NCI-H1417 (cell line): ENCODE measurements around the gene FAS.
A peak's percentile ranks its signal among the peaks of the same experiment; 100 is the strongest.

Experiments
- DNase-seq, 3 experiments: peaks; one replicate each; lab custom pipeline; 2025; lab: John Stamatoyannopoulos, UW

Gene FAS

DNA sequence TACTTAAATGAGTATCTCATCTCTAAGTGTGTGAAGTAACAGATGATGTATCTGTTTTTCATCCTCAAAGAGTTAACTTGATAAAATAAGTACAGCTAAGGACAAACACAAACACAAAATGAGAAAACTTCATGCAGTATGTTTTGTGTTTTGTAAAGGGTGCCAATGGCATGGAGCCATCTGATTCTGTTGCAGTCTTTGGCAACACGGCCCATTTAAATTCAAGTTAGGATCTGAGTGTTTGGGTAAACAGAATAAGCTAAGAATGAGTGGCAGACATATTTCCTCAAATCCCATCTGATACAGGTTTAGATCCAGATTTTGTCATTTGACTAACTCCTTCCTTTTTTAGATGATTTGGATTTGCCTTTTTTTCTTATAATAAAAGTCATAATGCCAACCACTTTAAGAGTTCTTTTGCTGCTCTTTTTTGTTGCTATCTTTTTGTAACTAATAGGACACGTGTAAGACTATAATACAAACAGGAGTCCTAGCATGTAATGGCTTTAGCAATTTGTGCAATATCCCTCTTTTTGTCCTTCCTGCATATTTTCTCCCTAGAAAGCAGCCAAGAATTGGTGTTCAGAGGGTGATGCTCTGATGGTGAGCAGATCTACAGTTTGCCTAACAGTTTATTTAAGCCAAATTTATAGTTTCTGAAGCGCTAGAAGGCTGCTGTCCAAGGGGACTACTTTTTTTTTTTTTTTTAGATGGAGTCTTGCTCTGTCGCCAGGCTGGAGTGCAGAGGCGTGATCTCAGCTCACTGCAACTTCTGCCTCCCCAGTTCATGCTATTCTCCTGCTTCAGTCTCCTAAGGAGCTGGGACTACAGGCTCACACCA is 19.2 kb upstream of the FAS start:
- peak in 1 of 3 experiments; percentile 33 for DNase-seq

DNA sequence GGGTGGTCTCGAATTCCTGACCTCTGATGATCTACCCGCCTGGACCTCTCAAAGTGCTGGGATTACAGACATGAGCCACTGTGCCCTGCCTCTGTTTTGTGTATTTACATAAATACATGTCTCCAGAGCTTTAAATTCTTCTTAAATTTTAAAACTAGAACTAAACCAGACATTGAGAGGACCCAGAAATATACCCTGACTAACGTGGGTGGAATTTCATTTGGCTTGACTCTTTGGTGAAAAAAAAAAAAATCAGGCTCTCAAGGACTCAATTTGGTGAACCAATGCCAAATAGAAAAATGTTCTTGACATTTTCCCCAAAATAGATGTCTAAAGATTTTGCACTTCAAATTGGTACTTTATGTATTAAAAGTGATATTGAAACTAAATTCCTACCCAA is 16.6 kb upstream of the FAS start:
- no peak for DNase-seq

DNA sequence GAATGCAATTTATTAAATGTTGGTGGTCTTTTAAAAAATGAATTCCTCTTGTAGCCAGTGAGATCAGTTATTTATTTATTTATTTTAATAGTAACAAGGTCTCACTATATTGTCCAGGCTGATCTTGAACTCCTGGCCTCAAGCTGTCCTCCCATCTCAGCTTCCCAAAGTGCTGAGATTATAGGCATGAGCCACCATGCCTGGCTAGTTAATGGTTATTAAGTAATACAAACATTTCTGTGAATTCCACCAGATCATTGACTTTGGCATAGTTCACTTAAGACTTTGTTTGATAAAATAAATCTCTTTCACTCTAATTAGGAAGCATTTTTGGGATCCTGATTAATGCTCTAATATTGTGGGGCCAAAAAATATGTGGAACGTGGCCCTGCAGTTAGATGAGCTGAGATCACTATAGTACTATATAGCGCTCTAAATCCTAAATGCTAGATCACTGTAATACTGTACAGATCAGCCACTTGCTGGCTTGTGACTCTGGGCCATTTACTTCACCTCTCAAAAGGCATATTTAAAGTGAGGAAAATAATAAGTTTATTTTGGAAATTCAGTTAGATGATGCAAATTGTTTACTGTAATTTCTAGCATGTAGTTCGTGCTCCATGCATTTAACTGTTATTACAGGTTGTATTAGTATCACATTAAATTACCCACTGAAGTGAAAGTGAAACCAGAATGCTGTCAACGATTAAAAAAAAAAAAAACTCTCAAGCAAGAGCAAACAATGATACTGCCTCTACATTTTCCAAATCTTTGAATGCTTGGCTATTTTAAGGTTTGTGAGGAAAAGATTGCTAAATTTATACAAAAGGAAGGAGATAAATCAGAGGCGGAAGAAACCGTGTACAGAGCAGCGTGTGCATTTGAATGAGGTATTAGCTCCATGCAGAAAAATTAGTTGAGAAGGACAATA is 15.9 kb upstream of the FAS start:
- DNase-seq = no peak

DNA sequence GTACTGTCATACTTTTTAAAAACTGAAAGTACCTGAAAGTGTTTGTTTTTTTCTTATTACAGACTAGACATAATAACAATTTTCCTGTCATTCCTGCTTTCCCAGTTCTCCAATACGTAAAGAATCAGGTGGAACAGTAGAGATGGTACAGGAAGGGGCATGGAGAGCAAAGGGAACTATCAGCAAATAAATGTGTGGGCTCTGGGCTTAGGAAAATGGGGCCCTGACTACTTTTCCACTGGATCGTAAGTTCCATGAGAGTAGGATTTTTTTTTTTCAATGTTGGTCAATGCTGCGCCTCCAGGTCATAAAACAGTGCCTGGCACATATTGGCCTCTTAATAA is 15.2 kb upstream of the FAS start:
- DNase-seq = no peak

DNA sequence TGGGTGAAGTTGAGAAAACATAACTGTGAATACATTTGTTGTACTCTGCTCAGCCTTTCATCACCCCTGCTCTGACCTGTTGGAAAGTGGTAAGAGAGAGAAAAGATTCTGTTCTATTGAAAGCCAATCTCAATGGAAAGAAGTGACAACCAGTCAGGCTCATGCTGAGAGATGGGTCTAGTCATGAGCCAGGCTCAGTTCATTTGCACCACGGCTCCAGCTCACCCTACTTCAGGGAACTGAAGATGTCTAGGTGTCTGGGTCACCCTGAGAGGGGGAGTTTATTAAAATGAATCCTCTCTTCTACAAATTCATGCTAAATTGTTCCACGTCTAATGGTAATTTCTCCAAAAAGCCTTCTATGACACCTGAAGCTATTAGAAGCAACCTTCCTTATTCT is 12.1 kb upstream of the FAS start:
- no peak for DNase-seq

DNA sequence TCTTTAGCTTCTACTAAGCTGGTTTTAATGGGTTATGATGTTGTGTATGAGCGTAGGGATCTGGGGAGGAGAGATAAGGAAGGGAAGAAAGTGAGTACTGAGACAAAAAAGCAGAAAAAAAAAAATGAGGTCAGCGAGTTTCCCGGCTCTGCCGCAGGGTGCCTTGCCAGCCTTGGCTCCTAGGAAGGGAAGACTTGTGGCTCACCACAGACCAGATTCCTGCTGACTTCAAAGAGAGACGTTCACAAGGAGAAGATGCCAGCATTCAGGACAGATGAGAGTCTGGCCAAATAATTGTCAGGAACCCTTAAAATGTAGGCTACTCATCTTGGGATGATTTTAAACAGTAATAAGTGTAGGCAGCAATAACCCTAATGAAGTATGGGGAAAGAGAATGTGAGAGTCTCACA is 11.4 kb upstream of the FAS start:
- no peak for DNase-seq

DNA sequence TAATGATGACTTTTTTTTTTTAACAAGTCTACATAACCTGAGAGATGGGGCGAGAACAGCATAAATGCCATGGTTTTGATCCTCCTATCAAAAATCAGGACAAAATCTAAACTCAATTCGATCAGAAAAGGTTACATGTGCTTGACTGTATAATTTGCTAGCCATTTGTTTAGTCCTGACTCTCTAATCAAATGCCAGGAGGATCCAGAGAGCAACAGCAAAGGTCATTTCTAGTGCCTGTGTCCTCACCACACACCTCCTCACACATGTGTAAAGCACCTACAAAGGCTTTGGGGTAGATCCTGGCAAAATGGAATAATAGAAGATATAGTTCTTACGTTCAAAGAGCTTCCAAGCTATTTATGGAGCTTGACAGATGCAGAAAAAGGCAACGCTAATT is 11.0 kb upstream of the FAS start:
- no peak for DNase-seq

DNA sequence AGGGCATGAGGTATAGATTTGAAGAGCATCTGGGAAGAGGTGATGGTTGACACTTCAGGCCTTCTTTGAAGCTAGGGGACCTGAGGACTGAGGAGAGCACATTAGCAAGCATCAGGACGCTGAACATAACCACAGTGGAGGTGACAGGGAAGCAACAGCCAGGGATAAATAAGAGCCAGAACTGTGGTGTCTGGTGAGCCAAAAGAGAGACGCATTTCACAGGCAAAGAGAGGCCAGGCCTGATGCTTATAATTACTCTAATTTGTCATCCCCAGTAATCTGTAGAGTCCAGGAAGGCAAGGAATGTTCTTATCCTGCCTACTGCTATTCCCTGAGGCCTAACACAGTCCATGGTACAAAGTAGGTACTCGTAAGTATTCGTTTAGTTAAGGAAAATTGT is 10.4 kb upstream of the FAS start:
- DNase-seq = no peak

DNA sequence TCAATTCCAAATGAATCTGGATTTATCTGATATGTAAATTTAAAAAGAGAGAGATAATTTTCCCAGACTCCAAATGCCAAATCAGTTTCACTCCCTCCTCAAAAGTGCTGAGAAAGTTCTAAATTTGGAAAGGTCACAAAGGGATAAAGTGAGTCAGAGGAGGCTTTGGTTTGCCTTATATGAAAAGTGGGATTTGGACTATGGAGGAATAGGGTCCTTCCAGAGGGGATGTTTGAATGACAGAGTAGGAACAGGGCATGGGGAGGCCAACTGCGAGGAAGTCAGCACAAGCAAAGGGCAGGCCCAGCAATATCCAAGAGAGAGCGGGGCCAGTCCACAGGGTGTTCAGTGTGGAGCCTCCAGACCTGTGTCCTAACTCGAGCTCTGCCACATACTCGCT is 9.8 kb upstream of the FAS start:
- no peak for DNase-seq

DNA sequence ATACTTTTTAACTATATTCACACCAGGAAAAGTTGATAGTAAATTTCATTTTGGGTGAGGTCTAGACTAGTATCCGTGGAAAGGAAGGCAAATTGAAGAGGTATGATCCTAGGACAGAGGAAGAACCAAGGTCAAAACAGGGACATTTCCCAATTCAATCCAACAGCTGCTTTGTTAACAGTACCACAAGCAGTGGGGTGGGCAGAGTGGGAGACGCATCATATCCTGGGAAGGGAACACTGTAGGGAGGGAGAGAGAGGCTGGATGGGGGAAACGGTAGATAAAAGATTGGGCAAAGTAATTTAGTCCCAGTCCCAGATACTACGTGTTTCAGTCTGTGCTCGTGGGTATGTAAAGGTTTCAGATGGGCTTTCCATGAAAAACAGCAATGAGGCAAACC is 9.2 kb upstream of the FAS start:
- DNase-seq = no peak

DNA sequence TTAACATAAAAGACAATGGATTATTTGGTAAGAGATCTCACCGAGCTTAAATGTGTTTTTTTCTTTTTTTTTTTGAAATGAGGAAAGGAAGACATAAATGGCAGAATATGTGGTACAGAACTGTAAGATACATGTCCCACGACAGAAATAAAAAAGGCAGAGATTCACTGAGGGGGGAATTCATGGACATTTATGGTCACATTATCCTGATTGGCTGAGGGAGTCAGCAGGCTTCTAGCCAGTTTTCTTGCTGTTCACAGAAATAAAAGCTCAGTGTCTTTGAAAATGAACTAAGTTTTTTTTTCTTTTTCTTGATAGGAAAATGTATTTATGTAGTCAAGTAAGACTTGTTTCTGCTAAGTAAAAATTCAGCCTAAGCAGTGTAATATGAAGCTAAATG is 8.2 kb upstream of the FAS start:
- DNase-seq = no peak

DNA sequence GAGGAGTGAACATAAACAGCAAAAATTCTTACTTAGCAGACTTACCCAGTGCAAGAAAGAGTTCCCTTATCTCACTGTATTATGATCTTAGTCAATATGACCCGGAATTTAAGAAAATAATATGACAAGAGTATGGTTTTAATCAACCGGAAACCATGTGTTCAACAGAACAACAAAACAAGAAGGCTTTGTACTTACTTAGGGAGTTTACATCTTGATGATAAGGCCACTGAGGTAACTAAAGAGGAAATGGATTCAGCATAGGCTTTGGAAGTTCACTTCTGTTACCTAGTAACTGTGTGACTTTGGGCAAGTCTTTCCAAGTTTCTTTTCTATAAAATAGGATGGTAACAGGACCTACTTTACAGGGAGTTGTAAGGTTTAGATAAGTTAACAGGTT is 7.4 kb upstream of the FAS start:
- DNase-seq = no peak

DNA sequence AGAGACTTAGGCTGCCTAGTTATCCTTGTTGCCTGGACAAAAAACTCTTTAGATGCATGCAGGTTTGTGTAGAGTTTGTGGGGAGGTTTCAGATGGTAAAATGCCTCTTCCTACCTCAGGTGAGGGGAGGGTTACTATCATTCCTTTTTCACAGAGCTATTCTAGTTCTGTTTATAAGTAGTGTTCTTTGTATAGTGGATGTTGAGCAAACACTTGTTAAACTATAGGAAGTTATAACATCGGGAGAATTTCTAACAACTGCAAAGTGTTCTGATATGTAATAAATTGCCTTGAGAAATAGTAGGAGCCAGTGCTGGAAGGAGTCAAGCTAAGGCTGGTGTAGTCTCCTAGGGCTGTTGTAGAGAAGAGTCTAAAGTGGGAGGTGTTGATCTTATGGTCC is 6.7 kb upstream of the FAS start:
- DNase-seq = no peak

DNA sequence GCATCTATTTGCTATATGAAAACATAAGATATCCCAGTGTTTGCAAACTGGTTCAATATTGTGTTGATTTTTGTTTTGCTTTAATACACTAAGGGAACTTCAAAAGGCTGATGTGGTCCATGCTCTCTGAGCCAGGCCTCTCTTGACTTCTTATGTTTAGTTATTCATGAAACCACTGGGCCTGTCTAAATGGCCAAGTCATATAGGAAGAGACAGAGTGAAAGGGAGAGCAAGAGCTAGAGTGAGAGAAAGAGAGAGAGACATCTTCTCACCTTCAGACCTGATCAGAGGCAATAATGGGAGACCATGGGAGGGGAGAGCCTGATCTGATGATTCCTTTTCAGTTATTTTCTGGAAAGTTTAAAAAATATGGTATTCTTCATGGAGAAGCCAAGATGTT is 6.1 kb upstream of the FAS start:
- no peak for DNase-seq

DNA sequence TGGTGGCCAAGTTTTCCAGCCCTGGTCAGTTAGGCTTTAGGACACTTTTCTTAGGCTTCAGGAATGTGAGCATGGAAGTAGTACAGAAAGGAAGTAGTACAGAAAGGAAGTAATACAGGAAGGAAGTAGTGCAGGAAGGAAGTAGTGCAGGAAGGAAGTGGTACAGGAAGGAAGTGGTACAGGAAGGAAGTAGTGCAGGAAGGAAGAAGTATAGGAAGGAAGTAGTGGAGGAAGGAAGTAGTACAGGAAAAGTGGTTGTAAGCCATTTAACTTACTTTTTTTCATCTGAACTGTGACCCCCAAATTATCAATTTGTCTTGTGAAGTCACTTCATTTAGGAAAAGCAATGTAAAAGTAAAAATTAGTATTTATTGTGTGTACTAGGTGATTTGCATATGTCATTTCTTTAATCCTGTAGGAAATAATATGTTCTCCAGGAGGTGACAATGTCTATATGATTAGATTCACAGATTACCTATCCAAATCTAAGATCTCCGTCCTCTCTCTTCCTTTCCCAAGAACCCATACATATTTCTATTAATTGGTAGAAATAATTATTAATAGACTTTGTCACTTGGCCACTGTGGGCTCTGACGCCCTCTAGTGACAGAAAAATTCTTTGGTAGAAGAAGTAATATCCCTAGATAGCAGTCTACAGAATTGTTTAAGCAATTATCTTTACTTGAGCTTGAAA is 3.9 kb upstream of the FAS start:
- DNase-seq = peak; percentile 2 to 46 (median 18)

DNA sequence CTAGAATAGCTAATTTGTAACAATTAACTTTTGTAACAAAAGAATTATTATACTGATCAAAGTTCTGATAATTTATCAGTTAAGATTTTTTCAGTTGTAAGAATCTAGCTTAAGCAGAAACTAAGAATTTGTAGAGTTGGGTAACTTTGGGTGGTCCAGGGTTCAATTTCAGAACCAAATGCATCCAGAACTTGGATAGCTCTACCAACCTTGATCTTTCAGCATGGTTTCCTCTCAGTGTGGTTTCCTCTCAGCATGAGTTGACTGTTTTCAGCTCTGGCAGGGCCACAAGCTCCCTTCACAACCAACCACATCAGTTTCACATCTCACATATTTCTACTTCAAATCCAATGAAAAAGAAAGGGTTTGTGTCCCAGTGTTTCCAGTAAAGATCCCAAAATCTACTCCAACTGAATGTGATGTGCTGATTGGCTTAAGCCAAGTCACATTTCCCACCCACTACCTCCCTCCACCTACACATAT is 3.3 kb upstream of the FAS start:
- no peak for DNase-seq

DNA sequence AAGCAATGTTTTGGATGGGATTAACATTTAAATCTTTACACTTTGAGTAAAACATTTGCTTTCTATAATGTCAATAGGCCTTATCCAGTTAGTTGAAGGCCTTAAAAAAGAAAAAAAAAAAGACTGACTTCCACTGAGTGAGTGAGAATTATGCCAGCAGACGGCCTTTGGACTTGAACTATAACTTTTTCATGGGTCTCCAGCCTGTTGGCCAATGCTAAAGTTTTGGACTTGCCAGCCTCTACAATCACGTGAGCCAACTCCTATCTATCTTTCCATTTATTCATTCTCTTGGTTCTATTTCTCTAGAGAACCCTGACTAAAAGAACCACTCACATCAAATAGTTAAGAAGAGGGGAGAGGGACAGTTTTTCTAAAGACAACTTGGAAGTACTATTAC is 2.8 kb upstream of the FAS start:
- no peak for DNase-seq

DNA sequence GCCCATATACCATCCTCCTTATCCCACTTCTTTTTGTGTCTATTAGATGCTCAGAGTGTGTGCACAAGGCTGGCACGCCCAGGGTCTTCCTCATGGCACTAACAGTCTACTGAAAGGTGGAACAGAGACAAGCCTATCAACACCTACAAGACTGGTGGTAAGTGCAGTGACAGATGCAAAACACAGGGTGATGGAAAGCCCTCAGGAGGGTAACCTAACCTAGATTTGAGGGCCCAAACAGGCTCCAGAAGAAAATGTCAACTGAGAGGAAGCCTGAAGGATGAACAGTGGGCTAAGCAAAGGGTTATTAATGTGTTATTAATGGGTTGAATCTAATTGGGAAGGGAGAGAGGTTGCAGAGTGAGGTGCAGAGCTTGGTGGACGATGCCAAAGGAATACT is 1.2 kb upstream of the FAS start:
- no peak for DNase-seq

DNA sequence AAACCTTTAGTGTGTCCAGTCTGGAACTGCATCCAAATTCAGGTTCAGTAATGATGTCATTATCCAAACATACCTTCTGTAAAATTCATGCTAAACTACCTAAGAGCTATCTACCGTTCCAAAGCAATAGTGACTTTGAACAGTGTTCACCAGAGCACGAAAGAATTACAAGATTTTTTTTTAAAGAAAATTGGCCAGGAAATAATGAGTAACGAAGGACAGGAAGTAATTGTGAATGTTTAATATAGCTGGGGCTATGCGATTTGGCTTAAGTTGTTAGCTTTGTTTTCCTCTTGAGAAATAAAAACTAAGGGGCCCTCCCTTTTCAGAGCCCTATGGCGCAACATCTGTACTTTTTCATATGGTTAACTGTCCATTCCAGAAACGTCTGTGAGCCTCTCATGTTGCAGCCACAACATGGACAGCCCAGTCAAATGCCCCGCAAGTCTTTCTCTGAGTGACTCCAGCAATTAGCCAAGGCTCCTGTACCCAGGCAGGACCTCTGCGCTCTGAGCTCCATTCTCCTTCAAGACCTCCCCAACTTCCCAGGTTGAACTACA is 694 bp upstream of the FAS start:
- DNase-seq = no peak

DNA sequence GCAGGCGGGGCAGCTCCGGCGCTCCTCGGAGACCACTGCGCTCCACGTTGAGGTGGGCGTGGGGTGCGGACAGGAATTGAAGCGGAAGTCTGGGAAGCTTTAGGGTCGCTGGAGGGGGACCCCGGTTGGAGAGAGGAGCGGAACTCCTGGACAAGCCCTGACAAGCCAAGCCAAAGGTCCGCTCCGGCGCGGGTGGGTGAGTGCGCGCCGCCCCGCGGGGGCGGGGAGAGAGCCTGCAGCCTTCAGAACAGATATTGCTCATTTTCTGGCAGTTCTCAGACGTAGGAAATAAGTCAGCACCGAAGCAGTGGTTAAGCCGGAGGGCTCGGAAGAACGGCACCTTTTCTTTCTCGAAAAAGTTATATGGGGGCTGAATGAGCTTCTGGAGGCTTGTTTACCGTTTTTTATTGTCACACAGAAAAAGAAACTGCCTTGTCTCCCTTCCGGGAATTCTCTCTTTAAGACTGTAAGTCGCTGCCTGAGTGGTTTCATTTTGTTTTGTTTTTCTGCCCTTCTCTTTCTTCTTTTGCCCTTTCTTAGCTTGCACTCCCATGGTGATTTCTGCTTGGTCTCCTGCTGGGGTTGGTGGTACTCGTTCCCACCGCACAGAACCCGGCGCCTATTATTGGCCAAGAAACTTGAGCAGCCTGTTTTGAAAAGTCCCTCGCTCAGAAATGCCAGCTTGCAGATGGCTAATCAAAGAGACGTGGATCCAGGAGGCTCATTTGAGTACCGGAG is 732 bp downstream of the FAS start:
- peak; percentile 44 to 61 (median 54) for DNase-seq

DNA sequence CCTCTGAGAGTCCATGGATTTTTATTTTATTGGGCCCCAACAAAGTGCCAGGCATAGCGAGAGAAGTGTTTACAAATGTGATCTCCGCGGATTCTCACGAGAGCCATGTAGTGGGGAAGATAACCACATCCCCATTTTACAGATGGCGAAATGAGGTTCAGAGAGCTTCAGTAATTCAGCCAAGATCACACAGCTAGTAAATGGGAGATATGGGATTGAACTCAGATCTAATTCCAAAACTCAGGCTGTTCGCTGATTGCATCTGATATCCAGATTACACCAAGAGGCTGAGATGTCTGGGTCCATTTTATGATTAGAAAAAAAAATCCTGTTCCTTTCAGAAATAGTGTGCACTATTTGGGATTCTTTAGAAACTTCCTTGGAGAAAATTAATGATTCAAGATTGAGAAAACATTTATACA is 1.3 kb downstream of the FAS start:
- no peak for DNase-seq
